AG09309 (cell line): Measurements from ENCODE around the gene TJP2.

ENCODE experiments used
- DNase-seq: peaks from one replicate; pipeline ENCODE4 v3.0.0-alpha.2; 2010; ENCODE audit warnings: low read depth
- H3K4me3 ChIP-seq: 2 replicates; pipeline ENCODE4 v1.5.1; 2011; ENCODE audit warnings: mild to moderate bottlenecking, low read depth, low read length, moderate library complexity; ENCODE audit not compliant: control insufficient read depth
- CTCF ChIP-seq: IDR thresholded peaks from 2 replicates; pipeline ENCODE4 v1.5.1; 2011; ENCODE audit warnings: mild to moderate bottlenecking, low read depth, low read length, inconsistent platforms; ENCODE audit not compliant: insufficient read depth, control insufficient read depth; ENCODE audit errors: missing control alignments

Gene TJP2

DNA sequence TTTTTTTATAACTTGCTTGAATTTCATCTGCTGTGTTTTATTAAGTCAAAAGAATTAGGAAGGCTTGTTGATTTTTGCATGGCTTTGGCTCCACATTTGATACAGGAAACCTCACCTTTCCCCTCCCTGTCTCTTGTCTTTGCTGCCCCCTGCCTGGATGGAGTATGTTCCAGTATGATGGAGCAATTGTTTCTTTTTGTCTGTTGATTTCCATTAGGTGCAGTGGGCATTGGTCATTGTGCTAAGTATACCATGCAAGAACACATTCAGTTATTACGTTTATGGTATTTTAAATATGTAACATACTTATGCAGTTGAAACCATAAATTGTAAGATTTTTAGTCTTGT is 19.6 kb downstream of the TJP2 start:
- no peak for DNase-seq
- TF ChIP-seq CTCF: no peak

DNA sequence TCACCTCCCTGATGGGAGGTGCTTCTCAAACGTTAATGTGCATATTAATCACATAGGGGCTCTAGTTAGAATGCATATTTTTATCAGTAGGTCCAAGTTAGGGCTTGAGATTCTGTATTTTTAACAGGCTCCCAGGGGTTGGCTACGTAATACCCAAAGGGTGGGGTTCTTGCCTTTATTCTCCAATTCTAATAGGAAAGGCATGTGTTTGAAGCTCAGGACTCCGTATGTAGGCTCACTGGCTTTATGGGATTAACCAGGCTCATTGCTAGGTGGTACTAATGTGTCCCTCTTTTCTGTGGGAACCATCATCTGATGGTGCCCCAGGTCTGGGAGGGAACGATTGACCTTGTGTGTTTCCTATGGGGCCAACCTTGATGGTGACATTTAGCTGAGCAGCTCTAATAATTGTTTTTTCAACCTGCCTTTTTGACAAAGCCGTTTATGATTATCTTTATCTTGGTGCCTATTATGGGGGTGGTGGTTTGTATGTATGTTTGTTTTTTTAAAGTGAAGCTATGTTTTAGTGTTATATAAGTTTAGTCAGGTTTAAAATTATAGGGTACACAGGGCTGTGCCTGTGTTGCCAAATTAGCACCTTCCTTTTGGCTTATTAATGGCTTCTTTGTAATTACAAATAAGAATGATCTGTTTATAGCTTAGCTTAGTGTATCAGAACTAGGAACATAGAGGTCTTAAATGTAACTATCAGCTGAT is 20.8 kb downstream of the TJP2 start:
- TF ChIP-seq CTCF: no peak
- no peak for DNase-seq
- H3K4me3 ChIP-seq: no peak overlapping the region

More for the DNA sequence above, 19.6 kb downstream of the TJP2 start:
- no peak overlapping the region for H3K4me3 ChIP-seq

DNA sequence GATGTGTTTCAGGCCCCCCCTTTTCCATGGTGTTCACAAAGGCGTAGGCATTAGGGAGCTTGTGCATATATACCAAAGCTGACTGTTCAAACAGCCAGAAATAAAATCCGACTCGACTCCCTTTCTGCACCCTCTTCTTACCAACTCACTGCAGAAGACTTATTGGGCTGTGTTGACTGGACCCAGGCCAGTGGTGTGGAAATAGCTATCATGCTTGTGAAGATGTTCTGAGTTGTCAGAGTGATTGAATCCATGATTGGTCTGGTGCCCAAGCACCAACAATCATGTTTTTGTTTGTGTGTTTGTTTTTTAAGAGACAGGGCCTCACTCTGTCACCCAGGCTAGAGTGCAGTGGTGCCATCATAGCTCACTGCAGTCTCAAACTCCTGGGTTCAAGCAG is 21.6 kb downstream of the TJP2 start:
- no peak overlapping the region for H3K4me3 ChIP-seq

GRCh38 chr9:69197687-69198086 is 23.6 kb downstream of the TJP2 start:
- H3K4me3 ChIP-seq: no peak overlapping the region
- TF ChIP-seq CTCF: no peak
- DNase-seq: no peak

More for the DNA sequence above, 21.6 kb downstream of the TJP2 start:
- no peak for TF ChIP-seq CTCF
- no peak for DNase-seq

DNA sequence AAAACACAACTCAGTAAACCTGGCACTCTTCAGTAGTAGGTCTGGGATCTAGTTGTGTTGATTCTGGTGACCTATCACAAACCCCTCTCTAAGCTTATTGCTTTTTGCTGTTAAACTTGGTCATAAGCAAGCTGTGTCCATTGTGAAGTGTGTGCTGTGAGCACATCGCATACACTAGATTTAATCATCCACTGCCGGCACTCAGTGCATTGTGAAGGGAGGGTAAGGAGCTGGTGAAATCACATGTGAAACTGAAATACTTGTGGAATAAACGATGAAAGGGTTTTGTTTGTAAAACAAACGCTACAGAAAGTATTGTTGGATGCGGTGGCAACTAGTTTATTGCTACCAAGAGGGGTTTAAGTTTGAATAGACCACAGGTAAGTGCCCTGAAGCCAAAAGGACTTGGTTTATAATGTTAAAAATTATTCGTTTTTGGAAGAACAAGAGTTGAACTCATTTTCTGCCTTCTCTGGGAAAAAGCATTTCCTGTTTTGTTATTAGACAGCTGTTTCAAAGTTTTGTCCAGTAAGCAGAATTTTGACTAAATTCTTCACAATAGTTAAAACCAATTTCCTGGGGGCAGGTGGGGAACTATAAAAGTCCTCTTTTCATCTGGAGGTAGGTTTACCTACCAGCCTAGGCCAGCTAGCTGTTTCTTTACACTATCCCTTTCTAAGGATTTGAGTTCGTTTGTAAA is 24.6 kb downstream of the TJP2 start:
- DNase-seq: no peak
- no peak for TF ChIP-seq CTCF
- H3K4me3 ChIP-seq: no peak overlapping the region

- no peak for DNase-seq
- TF ChIP-seq CTCF: peak; percentile 7
- no peak overlapping the region for H3K4me3 ChIP-seq
Observed at GRCh38 chr9:69199769-69200470, 25.8 kb downstream of the TJP2 start.
